Ammon's horn (tissue), 1 donor: Measurements from ENCODE around the gene GSG1L2.

ENCODE experiments used
- DNase-seq: peaks from one replicate; pipeline ENCODE4 v3.0.0-alpha.2; 2016; ENCODE audit warnings: low spot score

Gene GSG1L2

GRCh38 chr17:9824797-9825338, 3.0 kb upstream of the GSG1L2 start:
- DNase-seq, result no peak

- no peak for DNase-seq
Measured at GRCh38 chr17:9824094-9824493, 2.2 kb upstream of the GSG1L2 start.

GRCh38 chr17:9820448-9820847, 1.4 kb downstream of the GSG1L2 start:
- DNase-seq, result no peak

GRCh38 chr17:9818760-9819159, 3.1 kb downstream of the GSG1L2 start:
- DNase-seq, result no peak

GRCh38 chr17:9817086-9817485, 4.8 kb downstream of the GSG1L2 start:
- peak; percentile 49 for DNase-seq

GRCh38 chr17:9816472-9816871, 5.4 kb downstream of the GSG1L2 start:
- no peak for DNase-seq

GRCh38 chr17:9814337-9814945, 7.4 kb downstream of the GSG1L2 start:
- DNase-seq, result no peak

- no peak for DNase-seq
Measured at GRCh38 chr17:9813166-9813565, 8.7 kb downstream of the GSG1L2 start.

- no peak for DNase-seq
Measured at GRCh38 chr17:9811537-9811936, 10.3 kb downstream of the GSG1L2 start.

GRCh38 chr17:9811086-9811485, 10.8 kb downstream of the GSG1L2 start:
- DNase-seq, result no peak

GRCh38 chr17:9810100-9810949, 11.6 kb downstream of the GSG1L2 start:
- no peak for DNase-seq

- DNase-seq, result no peak
Measured at GRCh38 chr17:9809409-9809808, 12.5 kb downstream of the GSG1L2 start.

- DNase-seq, result no peak
Measured at GRCh38 chr17:9806699-9807098, 15.2 kb downstream of the GSG1L2 start.

- no peak for DNase-seq
Measured at GRCh38 chr17:9805769-9806168, 16.1 kb downstream of the GSG1L2 start.

- DNase-seq, result no peak
Measured at GRCh38 chr17:9802697-9803096, 19.2 kb downstream of the GSG1L2 start.

GRCh38 chr17:9802294-9802693, 19.6 kb downstream of the GSG1L2 start:
- DNase-seq, result no peak

- no peak for DNase-seq
Measured at GRCh38 chr17:9801505-9801904, 20.4 kb downstream of the GSG1L2 start.

GRCh38 chr17:9798724-9799123, 23.2 kb downstream of the GSG1L2 start:
- DNase-seq, result no peak

GRCh38 chr17:9798008-9798407, 23.9 kb downstream of the GSG1L2 start:
- DNase-seq, result no peak

- no peak for DNase-seq
Measured at GRCh38 chr17:9792181-9792840, 29.6 kb downstream of the GSG1L2 start.

- DNase-seq, result peak; percentile 42
Measured at GRCh38 chr17:9790889-9791876, 30.7 kb downstream of the GSG1L2 start, which contains the start of gene DHRS7C. Gene DHRS7C, minus strand, starts transcription at chr17:9791592. Its CDS starts 308 bp downstream, at chr17:9791284.
